Lower leg skin (tissue), 3 donors: ENCODE results near the gene CHADL.

Experiments used
- CTCF ChIP-seq, 3 donors: fragments of 450-650 bp; IDR thresholded peaks; one replicate each; pipeline ENCODE4 v1.5.1; 2016; ENCODE audit warnings: antibody characterized with exemption in 3 of 3, mild to moderate bottlenecking in 3 of 3, moderate library complexity in 2 of 3
- POLR2A ChIP-seq, 2 donors: fragments of 450-650 bp; IDR thresholded peaks; one replicate each; pipeline ENCODE4 v1.6.1; 2016 to 2017; ENCODE audit warnings: antibody characterized with exemption in 2 of 2, mild to moderate bottlenecking in 1 of 2, moderate library complexity in 1 of 2

GRCh38 chr22:41239443-41240128, 1.1 kb downstream of the CHADL start:
- TF ChIP-seq CTCF (IDR thresholded peaks at IDR 0.05) (no peak), POLR2A (IDR thresholded peaks at IDR 0.05) (no peak)
